ENCODE data around the gene FGFR2. TPM values are rescaled to one million over a fixed set of nuclear protein-coding genes. Genes with fewer than 3 reads are reported as not detected.

Gene FGFR2
- total and polyA plus RNA-seq, 4 donors: 0.67 to 13.1 (median 5.2) TPM

DNA sequence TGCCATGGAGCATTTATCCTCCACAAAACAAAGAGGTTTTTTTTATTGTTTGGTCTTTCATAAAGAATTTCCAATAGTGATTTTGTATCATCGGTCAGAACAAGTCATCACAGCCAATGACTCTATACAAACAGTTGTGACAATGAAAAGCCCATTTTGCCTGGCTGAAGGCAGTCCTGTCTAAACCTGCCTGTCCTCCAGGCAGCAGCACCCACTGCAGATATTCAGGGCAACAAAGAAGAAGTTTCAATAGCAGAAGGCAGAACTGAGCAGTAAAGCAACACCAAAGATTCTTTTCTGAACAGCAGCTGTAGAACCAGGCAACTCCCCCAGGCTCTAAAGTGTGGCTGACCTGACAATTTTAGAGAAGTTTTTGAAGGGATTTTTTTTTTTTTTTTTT, 169.4 kb downstream of the FGFR2 start:
- 87 to 92% methylated on average over 1 of the region's 1 CpG for WGBS, 2 donors

More for the DNA sequence above, 169.4 kb downstream of the FGFR2 start:
- H3K4me1 ChIP-seq (ENCODE audit: control insufficient read depth in 1 of 2, insufficient read depth in 2 of 2, low read length in 2 of 2): no peaks in the 10 kb centered on the region
- no peak for ATAC-seq (ENCODE audit: low FRiP score)
- H3K27ac ChIP-seq (ENCODE audit: low read depth in 1 of 2, low read length in 2 of 2): no peak overlapping the region
- H3K36me3 ChIP-seq (ENCODE audit: control insufficient read depth in 1 of 2, insufficient read depth in 2 of 2, low read length in 1 of 2): no peaks in the 10 kb centered on the region
- H3K9me3 ChIP-seq (ENCODE audit: control insufficient read depth, low read length): no peaks in the 10 kb centered on the region
- intact Hi-C loops (cut with DNase I): no loop called here
- no peak overlapping the region for H3K4me3 ChIP-seq (ENCODE audit: low read length in 2 of 2)
- no peak for DNase-seq
- no peaks in the 10 kb centered on the region for H3K27me3 ChIP-seq (ENCODE audit: control insufficient read depth in 1 of 2, insufficient read depth in 2 of 2, low read length in 1 of 2)
